CD4-positive, alpha-beta T cell treated with Interleukin-6 at 100 ng/mL for 8 hours (primary cell): ENCODE data around the gene TLCD1.
"Not testable (repeated sequence)": the region's sequence is repeated elsewhere in the genome, so short reads cannot be mapped to it uniquely, and the experiment has no call there.

ENCODE experiments used
- DNase-seq: peaks from one replicate; pipeline ENCODE4 v3.0.0-alpha.2; 2020; ENCODE audit warnings: mixed read lengths, low spot score

Gene TLCD1

DNA sequence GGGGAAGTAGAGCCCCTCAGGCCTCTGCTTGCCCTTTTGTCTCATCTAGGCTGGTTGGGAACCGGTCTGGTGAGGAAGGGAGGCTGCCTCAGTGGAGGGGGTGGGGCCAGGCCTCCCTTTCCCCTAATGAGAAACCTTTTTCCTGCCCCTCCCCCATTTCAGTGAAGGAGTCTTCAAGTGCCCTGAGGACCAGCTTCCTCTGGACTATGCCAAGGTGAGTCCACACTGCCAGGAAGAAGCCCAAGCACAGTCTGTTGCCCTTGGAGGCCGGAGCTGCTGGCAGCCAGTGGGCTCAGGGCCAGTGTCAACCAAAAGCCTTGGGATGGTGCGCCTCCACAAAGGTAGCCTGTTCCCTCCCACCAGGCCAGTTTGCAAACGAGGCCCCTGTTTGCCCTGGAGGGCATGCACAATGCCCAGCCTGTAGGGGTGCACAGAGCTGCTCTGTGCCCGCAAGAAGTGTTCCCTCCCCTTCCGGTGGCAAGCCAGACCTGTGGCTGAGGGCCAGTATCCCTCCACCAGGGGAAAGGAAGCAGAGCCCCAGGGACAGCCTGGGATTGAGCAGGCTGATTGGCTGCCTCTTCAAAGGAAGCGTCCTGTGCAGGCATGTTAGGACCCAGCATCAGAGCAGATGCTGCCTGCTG is 21.1 kb upstream of the TLCD1 start:
- no peak for DNase-seq

DNA sequence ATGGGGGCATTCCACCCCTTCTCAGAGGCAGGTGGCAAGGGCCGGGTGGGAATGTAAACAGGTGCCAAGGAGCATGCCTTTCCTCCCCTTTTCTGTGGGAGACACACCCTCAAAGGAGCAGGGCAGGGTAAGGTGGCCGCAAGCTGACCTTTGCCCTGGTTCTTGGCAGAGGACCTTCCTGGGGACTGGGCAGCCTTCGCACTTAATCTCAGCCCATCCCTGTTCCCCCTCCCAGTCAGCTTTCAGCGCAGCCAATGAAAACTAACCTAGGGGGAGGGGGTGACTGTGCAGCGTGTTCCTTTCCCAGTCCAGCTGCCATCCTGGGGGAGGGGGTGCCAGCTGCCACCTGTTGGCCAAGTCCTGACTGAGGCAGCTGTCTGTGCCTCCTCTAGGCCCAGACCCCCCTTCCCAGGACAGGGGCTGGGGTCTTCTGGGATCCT is 20.6 kb upstream of the TLCD1 start:
- no peak for DNase-seq

DNA sequence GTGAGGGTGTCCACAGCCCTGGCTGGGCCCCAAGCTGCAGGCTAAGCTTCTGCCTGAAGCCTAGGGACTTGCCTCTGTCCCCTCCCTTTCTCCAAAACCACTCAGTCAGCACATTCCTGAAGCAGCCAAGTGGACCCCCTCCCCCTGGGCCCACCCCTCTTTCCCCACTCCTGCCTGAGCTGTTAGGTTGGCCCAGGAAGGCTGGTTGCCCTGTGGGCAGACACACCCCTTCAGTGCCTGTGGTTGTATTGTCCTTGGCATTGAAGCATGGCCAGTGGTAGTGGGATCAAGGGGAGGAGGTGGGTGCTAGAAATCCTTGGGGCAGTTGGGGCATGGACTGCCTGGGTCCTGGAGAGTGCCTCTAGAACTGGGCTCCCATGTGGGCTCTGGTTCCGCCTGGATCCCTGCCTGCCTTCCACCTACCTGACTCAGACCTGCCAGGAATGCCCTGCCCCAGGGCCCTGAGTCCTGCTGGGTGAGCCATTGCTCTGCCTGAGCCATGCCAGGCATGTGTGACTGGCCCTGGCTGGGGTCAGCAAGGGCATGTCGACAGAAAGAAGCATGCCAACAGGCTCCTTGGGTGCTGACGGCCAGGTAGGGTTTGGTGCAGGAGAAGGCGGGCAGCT is 19.9 kb upstream of the TLCD1 start:
- DNase-seq: no peak

GRCh38 chr17:28744972-28745785 is 19.1 kb upstream of the TLCD1 start:
- DNase-seq: no peak

DNA sequence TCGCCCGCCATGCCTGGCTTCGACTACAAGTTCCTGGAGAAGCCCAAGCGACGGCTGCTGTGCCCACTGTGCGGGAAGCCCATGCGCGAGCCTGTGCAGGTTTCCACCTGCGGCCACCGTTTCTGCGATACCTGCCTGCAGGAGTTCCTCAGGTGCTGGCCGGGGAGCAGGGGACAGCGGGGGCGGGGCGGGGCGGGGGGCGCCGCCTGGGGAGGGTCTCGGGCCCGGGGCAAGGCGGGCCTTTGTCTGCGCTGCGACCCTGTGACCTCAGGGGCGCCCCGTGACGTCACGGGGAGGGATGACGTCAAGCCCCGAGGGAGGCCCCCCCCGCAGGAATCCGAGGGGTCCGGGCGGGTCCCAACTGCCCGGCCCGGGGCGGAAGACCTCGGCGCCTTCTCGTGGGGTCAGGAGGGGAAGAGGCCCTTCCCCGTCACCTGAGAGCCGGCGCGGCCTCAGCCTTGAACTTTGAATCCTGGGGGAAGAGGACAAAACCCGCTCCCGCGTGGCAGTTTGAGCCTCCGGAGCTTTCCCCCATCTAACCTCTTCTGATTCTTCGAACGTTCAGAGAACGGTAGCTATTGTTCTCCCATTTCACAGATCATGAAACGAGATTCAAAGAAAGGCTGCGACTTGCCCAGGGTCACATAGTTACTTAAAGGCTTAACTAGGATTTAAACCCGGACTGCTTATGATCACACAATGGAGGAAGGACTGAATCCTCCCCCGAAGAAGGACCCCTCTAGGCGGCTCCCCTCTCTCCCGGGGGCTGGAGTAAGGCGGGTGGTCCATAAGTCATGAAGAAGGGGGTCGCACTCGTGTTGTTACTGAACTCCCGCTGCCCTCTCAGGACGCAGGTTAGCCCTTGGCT is 18.3 kb upstream of the TLCD1 start:
- DNase-seq: peak; percentile 47

GRCh38 chr17:28743243-28744103 is 17.4 kb upstream of the TLCD1 start, which contains the start of gene TRAF4:
TSS of gene TRAF4 (plus strand) at chr17:28744011. CDS start at chr17:28744113, 102 bp downstream.
- DNase-seq: peak; percentile 61

GRCh38 chr17:28741358-28742349 is 15.6 kb upstream of the TLCD1 start:
- no peak for DNase-seq

DNA sequence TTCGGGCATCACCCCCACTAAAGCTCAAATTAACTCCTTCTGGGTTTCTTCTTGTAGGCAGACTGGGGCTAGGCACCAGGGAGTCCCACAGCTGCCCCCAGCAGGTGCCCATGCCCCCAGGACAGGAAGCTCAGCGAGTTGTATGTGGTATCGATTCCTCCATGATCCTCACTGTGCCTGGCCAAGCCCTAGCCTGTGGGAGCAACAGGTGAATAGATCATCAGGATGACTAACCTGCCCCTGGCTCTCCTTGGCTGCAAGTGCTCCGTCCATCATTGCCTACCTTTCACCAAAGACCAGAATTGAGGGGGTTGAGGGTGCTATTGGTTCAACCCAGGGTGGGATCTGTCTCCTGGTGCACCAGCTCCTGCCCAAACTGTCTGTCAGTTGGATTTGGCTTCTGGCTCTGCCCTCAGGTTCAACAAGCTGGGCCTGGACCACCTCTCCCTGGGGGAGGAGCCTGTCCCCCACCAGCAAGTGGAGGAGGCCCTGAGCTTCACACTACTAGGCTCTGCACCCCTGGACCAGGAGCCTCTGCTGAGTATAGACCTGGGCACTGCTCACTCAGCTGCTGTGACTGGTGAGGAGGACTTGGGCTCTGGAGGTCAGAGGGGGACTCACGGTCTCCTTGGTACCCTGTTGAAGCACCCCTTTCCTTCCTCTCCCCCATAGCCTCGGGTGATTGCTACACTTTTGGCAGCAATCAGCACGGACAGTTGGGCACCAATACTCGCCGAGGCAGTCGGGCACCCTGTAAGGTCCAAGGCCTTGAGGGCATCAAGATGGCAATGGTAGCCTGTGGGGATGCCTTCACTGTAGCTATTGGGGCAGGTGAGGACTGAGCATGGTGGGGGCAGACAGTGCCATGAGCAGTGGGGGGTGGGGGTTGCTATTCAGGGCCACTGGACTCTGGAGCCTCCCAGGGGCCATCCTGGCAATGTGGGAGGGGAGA is 14.6 kb upstream of the TLCD1 start:
- no peak for DNase-seq

DNA sequence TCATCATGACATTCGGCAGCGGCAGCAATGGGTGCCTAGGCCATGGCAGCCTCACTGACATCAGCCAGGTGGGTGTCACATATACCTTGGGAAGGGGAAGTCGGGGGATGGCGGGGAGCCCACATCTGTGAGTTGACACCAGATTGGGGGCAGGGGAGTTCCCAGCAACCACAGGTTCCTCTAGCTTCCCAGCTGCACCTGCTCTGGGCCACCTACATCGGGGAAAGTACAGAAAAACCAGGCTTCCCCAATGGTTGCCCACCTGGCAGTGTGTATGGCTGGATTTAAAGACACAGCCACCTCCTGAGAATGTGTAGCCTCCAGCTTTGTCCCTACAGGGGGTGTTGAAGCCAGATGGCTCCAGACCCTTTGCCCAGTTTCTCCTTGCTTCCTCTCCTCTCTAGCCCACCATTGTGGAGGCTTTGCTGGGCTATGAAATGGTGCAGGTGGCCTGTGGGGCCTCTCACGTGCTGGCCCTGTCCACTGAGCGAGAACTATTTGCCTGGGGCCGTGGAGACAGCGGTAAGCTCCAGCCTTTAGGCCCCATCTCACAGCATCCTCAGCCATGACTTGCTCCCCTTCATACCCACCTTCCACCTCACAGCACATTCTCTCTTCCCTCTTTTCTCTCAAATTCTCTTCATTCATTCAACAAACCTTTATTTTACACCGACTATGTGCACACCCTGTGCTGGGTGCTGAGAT is 12.8 kb upstream of the TLCD1 start:
- DNase-seq: peak; percentile 33

- DNase-seq: no peak
Observed at GRCh38 chr17:28737770-28738679, 12.0 kb upstream of the TLCD1 start.

DNA sequence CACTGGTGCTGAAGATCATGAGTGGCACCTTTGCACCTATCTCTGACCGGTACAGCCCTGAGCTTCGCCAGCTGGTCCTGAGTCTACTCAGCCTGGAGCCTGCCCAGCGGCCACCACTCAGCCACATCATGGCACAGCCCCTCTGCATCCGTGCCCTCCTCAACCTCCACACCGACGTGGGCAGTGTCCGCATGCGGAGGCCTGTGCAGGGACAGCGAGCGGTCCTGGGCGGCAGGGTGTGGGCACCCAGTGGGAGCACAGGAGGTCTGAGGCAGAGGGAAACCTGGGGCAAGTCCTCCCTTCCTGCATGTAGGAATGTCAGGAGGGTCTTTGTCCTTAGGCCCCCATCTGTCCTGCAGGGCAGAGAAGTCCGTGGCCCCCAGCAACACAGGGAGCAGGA is 11.3 kb upstream of the TLCD1 start:
- no peak for DNase-seq

DNA sequence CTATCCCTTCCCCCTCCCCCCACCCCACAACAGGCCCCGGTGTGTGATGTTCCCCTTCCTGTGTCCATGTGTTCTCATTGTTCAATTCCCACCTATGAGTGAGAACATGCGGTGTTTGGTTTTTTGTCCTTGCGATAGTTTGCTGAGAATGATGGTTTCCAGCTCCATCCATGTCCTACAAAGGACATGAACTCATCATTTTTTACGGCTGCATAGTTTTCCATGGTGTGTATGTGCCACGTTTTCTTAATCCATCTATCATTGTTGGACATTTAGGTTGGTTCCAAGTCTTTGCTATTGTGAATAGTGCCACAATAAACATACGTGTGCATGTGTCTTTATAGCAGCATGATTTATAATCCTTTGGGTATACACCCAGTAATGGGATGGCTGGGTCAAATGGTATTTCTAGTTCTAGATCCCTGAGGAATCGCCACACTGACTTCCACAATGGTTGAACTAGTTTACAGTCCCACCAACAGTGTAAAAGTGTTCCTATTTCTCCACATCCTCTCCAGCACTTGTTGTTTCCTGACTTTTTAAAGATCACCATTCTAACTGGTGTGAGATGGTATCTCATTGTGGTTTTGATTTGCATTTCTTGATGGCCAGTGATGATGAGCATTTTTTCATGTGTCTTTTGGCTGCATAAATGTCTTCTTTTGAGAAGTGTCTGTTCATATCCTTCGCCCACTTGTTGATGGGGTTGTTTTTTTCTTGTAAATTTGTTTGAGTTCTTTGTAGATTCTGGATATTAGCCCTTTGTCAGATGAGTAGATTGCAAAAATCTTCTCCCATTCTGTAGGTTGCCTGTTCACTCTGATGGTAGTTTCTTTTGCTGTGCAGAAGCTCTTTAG is 10.1 kb upstream of the TLCD1 start:
- not testable (repeated sequence) for DNase-seq

DNA sequence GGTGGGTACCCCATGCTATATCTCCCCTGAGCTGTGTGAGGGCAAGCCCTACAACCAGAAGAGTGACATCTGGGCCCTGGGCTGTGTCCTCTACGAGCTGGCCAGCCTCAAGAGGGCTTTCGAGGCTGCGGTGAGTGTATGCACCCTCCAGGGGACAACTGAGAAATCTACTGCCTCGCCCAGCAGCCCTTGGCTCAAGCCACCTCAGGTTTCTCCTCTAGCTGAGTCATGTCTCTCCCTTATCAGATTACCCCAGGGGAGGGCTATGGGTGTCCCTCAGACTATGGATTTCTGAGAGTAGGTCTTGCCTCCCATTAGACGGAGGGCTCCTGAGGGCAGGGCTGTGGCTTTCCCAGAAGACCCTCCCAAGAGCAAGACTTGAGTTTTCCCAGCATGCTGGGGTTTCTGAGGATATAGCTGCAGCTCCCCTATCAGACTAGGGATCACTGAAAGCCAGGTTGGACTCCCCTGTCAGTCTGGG is 9.2 kb upstream of the TLCD1 start:
- no peak for DNase-seq

- no peak for DNase-seq
Observed at GRCh38 chr17:28734712-28735241, 8.7 kb upstream of the TLCD1 start.

GRCh38 chr17:28733346-28733745 is 7.3 kb upstream of the TLCD1 start:
- no peak for DNase-seq

DNA sequence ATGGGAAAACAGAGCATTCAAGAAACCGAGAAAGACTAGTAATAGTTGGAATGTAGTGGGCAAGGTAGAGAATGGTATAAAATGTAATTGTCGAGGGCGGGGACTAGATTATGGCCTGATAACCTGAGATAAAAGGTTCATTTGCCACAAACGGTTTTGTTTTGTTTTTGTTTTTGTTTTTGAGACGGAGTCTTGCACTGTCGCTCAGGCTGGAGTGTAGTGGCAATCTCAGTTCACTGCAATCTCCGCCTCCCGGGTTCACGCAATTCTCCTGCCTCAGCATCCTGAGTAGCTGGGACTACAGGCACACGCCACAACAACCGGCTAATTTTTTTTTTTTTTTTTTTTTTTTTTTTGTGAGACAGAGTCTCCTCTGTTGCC is 3.9 kb upstream of the TLCD1 start:
- DNase-seq: no peak
